SW 1271 (cell line): ENCODE data around the gene CELA2A.

ENCODE experiments used
- DNase-seq, 2 experiments: peaks; one replicate each; lab custom pipeline; 2025; lab: John Stamatoyannopoulos, UW

CELA2A gene

GRCh38 chr1:15456313-15456954 lies at the start of gene CELA2A:
Gene CELA2A (plus strand): TSS chr1:15456732. CDS start chr1:15456754, 22 bp downstream.
- DNase-seq: no peak

GRCh38 chr1:15407580-15407979 lies 49.0 kb upstream of the CELA2A start:
- no peak for DNase-seq

- no peak for DNase-seq
These were observed 47.6 kb upstream of the CELA2A start for GRCh38 chr1:15408890-15409387.

GRCh38 chr1:15409388-15410222 lies 46.9 kb upstream of the CELA2A start, which contains the start of gene EFHD2:
Gene EFHD2 (plus strand): TSS chr1:15409888. CDS start chr1:15409972, 84 bp downstream.
- peak; percentile 22 to 61 for DNase-seq

- DNase-seq: no peak
These were observed 46.2 kb upstream of the CELA2A start for GRCh38 chr1:15410223-15410883.

- DNase-seq: no peak
These were observed 45.7 kb upstream of the CELA2A start for GRCh38 chr1:15410884-15411245.

- DNase-seq: no peak
These were observed 44.9 kb upstream of the CELA2A start for GRCh38 chr1:15411593-15412137.

GRCh38 chr1:15412175-15412800 lies 44.2 kb upstream of the CELA2A start:
- no peak for DNase-seq

- DNase-seq: no peak
These were observed 43.7 kb upstream of the CELA2A start for GRCh38 chr1:15412843-15413242.

- no peak for DNase-seq
These were observed 42.7 kb upstream of the CELA2A start for GRCh38 chr1:15413563-15414444.

GRCh38 chr1:15414445-15414983 lies 42.0 kb upstream of the CELA2A start:
- DNase-seq: no peak

- peak; percentile 15 to 76 for DNase-seq
These were observed 39.2 kb upstream of the CELA2A start for GRCh38 chr1:15417059-15417934.

GRCh38 chr1:15418806-15419515 lies 37.6 kb upstream of the CELA2A start:
- DNase-seq: no peak

GRCh38 chr1:15420853-15421465 lies 35.6 kb upstream of the CELA2A start:
- no peak for DNase-seq

GRCh38 chr1:15422871-15423270 lies 33.7 kb upstream of the CELA2A start:
- DNase-seq: no peak

GRCh38 chr1:15423355-15424077 lies 33.0 kb upstream of the CELA2A start:
- DNase-seq: no peak

- DNase-seq: no peak
These were observed 32.3 kb upstream of the CELA2A start for GRCh38 chr1:15424146-15424667.
